Inflammatory macrophage treated with lipopolysaccharide for 4 hours (primary cell): ENCODE results near the gene ZNF618.

Source experiments
- DNase-seq: peaks from one replicate; pipeline ENCODE4 v3.0.0-alpha.2; 2020

Gene ZNF618

DNA sequence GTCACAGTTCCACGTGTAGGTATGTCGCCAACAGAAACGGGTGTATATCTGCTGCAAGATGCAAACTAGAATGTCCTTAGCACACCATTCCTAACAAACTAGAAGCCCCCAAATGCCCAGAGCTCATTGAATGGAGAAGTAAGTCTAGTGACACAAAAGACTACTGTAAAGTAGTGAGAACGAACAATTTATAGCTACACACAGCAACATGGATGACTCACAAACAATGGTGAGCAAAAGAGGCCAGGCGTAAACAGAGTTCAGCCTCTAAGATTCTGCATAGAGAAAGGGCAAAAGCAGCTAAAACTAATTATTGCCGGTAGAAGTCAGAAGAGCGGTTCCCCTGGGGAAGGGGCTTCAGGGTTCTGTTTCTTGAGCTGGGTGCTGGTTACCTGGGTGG is 127.2 kb downstream of the ZNF618 start:
- DNase-seq: no peak

DNA sequence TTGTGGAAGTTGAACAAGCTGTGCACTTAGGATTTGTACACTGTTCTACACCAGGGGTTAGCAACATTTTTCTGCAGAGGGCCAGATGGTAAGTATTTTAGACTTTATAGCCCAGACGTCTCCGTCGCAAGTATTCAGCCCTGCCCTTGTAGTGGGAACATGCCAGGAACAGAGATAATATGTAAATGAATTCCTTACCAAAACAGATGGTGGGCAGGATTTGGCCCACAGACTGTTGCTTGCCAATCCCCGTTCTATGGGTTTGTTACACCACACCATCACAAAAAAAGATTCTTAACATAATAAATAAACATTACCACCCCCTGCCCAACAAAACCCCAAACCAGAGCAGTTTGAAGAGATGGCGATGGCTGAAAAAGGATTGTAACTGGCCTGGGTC is 127.6 kb downstream of the ZNF618 start:
- no peak for DNase-seq

DNA sequence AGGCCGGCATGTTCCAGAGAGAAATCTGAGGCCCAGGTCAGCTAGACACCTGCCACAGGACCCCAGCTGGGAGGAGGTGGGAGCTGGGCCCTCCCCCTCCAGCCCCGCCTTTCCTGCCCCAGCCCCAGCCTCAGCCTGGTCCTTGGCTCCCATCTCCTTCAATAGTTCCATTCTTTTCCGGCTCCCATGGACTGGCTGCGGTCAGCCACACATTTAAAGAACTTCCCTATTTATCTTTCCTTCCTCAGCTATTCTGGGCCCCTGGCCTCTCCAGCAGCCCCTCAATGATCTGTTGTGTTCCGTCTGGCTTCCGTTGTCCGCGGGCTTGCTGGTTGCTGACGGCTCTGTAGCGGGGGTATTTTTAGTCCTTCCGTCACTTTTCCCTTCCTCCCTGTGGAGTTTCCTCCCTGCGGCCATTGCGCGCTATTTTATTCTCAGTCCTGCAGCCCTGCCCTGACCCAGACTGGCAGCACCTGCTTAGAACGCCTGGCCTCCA is 128.2 kb downstream of the ZNF618 start:
- peak; percentile 16 for DNase-seq

- DNase-seq: no peak
Measured at GRCh38 chr9:114005371-114006154, 129.5 kb downstream of the ZNF618 start.

GRCh38 chr9:114006155-114006550 is 130.0 kb downstream of the ZNF618 start:
- no peak for DNase-seq

DNA sequence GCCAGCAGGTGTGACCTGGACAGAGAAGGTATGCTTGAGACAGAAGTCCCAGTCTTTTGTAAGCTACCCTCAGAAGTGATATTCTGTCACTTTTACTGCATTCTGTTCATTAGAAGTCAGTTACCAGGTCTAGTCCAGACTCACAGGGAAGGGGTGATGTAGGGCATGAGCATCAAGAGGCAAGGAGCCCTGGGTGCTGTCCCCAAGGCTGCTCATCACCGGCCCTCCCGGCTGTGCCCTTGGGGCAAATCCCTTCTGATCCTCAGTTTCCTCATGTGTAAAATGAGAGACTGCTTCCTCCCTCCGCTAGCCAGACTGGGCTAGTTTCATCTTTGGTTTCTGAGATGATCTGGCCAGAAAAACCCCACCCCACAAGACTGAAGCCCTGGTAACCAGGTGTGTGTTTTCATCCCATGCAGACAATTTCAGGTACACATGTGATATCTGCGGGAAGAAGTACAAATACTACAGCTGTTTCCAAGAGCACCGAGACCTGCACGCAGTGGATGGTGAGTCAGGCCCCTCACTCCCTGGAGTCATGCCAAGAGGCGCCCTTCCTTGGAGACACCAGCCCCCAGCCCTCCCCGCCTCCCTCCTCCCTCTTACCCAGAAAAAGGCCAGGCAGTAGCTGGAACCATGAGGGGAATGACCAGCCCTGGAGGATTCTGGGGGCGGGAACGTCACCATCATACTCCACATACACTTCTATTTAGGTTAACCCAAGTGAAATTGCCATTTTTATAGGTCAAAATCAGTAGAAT is 131.0 kb downstream of the ZNF618 start:
- no peak for DNase-seq

DNA sequence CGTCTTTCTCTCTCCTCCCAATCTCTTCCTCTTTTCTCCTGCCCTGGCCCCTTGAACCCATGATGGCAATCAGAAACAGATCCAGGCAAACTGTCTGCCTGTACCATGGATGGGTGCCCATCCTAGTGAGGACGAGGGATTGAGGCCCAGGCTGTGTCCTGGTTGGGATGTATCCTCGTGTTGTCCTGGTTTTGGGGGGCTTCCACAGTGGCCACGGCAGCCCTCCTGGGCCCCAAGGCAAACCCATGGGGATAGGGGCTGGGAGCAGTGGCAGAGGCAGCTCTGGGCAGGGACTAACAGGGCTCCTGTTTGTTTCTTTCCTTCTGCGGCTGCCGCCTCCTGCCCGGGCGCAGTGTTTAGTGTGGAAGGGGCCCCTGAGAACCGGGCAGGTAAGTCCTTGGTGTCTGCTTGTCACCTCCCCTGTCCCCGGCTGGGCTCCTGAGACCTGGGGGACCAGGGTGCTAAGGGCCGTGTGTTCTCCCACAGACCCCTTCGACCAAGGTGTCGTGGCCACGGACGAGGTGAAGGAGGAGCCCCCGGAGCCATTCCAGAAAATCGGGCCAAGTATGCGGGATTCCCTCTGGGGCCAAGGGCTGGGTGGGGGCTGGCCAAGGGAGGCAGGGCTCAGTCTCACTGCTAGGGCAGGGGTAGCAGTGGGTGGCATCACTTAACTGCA is 132.0 kb downstream of the ZNF618 start:
- no peak for DNase-seq

DNA sequence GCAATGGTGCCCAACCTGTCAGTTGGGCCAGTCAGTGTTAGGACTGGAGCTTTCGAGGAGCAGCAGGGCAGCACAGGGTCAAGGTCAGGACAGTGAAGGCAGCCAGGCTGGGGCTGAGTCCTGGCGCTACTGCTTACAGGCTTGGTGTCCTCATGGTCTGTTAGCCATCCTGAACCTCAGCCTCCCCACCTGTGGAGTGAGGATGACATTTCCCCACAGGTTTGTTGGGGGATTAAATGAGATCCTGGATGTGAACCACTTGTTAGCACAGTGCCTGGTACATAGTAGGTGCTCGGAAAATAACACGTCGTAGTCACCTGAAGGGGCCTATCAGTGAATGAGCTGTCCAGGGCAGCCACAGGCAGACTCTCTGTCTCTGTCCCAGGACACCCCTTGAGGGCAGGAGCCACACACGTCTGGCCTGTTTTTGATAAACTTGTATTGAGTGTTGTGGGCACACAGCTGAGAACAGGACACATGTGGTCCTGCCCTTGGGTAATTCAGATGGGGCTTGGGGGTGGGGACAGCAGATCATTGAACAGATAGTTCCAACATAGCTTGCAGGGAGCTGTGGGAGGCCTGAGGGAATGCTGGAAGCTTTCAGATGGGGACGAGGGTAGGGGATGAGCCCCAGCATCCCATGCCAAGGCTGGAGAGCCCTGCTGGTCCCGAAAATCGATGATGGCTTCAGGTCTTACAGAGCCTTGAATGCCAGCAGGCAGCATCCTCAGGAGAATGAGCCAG is 132.7 kb downstream of the ZNF618 start:
- no peak for DNase-seq

- DNase-seq: no peak
Measured at GRCh38 chr9:114011313-114011712, 135.2 kb downstream of the ZNF618 start.

GRCh38 chr9:114012126-114012525 is 136.0 kb downstream of the ZNF618 start:
- DNase-seq: no peak

DNA sequence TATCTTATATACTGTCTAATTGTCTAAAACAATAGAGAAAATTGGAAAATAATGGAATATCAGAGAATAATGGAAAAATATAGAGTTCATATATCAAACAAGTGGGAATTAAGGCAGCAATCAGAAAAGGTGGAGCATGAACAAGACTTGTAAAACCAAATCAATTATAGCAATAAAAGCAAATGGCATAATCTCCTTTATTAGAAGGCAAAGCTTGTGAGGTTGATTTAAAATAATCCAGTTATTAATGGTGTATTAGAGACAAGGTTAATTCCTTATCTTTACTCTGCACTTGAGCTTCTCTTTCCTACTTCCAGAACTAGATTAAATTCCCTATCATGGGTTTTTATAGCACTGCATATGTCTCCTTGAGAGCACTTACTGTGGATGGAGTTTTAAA is 137.9 kb downstream of the ZNF618 start:
- DNase-seq: no peak

GRCh38 chr9:114015607-114016006 is 139.5 kb downstream of the ZNF618 start:
- DNase-seq: no peak

DNA sequence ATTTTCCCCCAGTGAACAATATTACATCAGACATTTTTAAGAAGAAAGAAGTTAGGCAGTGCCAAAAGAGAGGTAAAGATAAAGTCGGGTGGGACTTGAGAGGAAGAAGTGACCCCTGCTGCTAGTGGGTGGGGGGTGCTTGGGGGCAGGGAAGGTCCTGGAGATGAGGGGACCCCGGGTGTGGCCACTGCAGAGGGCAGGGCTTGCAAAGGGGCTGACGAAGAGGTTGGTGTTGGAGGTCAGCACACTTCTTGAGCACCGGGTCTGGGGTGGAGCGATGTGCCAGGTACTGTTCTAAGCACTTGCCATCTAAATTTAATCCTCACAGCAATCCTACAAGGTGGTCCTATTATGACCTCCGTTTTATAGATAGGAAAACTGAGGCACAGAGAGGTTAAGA is 140.0 kb downstream of the ZNF618 start:
- no peak for DNase-seq

DNA sequence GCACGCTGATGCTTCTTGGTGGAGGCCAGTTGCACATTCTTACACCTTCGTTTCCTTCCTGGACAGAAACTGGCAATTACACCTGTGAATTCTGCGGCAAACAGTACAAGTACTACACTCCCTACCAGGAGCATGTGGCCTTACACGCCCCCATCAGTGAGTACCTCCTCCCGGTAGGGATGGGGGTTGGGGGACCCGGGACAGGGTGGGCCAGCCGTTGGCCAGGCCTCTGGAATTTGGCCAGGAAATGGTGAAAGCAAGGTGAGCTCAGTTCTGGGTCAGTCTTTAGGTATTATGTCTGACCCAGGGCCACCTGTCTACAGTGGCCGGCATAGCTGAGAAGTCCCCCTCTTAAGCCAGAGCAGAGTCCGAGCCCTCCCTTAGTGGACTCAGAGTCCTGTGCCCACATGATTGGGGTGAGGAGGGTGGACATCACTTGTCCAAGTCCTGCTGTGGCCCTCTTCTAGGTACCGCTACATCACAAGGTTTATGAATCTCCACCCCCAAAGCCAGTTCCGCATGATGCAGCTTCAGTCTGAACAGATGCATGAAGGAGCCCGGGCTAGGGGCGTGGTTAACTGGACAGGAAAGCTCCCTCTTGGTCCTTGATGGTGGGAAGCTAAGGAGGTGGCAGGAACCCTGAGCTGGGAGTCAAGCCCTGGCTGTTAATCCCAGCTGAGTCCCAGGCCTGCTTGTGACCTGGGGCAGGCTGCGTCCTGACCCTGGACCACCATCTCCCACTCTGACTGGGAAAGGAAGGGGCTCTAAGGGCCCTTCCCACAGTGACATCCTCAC is 140.7 kb downstream of the ZNF618 start:
- DNase-seq: no peak

DNA sequence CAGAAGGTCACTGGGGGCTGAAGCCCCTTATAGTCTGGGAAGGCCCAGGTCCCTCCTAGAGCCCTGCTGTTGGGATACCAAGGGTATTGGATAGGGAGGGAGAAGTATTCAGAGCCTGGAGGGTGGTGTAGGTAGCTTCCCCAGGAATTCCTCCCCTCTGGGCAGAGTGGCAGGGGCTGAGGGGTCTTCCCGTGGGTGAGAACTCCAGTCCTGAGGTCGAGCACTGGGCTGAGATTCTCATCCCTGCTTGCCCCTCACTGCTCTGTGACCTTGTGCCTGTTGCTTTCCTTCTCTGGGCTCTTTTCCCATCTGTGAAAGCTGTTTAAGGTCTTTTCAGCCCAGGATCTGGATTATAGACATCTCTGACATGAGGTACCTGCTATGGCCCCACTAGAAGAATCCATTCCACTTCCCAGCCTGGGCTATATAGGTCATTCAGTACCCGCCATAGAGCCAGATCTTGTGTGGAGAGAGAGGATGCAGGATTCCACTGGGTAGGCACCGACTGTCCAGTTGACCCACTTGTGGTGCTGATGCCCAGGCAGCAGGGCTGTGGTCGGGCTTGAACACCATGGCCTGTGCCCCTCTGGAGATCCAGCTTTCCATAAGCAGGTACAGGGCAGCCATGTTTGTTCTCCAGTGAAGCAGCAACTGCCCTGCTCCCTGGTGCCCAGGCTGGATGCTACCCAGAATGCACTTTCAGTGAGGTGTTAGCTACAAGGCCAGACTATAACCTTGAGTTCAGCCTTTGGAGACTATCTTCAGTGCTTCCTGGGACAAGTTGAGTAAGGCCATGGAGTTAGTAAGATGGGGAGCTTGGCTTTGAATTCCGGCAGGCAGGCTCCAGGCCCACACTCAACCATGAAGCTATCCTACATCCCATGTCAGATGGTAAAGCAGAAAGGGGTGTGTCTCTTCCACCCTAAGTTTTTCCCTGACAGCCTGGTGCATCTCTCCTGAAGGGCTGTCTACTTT is 141.9 kb downstream of the ZNF618 start:
- no peak for DNase-seq

GRCh38 chr9:114021578-114021977 is 145.5 kb downstream of the ZNF618 start:
- peak; percentile 58 for DNase-seq

DNA sequence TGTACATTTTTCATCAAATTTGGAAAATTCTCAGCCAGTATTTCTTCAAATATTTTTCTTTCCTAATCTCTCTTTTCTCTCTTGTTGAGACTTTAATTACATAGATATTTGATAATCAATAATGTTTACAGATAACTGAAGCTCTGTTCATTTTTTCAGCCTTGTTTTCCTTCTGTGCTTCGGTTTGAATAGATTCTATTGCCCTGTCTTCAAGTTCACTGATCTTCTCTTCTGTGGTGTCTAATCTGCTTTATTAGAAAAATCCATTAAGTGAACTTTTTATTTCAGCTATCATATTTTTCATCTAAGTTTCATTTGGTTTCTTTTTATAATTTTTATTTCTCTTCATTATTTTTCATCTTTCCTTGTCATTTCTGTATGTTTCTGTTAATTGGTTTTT is 147.9 kb downstream of the ZNF618 start:
- DNase-seq: no peak

DNA sequence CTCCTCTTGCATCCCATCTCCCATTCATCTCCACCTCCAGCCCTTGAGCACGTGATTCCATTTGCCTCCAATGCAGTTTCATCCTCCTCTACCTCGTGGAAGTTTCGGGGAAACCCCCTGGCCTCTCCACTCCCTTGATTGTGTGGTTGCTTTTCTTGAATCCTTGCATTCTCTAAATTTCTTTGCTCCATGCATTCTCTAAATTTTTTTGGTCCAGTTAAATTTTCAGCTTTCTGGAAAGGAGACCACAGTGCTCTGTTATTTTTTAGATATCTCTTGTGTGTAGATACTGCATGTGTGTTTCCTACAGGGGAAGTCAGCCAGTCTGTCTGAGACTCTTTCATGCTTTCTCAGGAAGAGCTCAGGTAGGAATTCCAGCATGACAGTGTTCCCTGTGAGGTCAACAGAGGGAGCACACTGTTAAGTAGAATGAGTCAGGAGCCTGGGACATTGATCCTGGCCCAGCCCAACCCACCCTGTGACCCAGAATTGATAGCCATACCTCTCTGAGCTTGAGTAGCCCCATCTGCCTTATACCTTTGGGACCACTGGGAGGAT is 149.2 kb downstream of the ZNF618 start:
- DNase-seq: no peak

DNA sequence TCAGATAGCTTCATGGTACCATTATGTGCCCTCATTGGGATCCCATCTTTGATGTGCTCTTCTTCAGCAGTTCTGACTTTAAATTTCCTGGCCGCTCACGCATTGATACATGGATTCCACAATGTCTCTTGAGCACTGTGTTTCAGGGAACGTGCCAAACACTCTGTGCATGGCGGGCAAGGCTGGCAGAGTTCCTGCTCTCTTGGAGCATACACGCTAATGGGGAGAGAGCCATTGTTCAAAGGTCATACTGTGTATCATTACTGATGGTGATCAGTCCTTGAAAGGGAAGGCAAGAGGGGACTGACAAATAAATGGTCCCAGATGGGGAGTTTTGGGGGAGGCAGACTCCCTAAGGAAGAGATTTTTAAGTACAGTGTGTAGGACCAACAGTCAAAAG is 149.7 kb downstream of the ZNF618 start:
- DNase-seq: no peak

DNA sequence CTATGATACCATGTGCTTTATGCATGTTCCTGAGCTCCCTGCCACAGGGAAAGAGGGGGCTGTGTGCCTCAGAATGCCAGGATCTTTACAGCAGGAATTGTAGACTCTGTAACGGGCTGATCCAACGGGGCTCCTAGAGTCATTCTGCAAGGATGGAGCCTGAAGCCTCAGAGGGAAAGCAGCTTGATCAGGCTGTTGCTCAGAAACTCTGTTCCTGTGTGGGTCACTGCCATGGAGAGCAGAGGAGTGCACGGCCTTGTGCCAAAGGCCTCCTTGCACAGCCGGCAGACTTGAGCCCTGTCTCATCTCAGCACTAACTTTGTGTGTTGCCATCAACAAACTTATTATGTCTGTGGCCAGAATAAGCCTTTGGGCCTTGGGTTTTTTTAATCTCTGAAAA is 150.2 kb downstream of the ZNF618 start:
- no peak for DNase-seq
